Cardiac septum (tissue), 1 donor: ENCODE data around the gene NEK6. TPM values are rescaled to one million over a fixed set of nuclear protein-coding genes. Genes with fewer than 3 reads are reported as not detected.

Experiments
- total RNA-seq: library from RNA; stranded (reverse); fragmentation: NEBNext Ultra II Directional; extraction: Animal tissue kit (Norgen Biotek cat#: 25700); gene quantifications from one replicate; pipeline ENCODE4 v1.2.1, GENCODE V29; 2021
- donor health status: DM: no; HTN: no; CAD: no.

NEK6 gene
- total RNA-seq, 1 donor from 2014 or later, result 11.6 TPM

Other genes starting within 250 kb of the NEK6 start
- 0.19 TPM for gene LHX2, start 246.2 kb upstream of the NEK6 start, total RNA-seq
- gene PSMB7, start 157.5 kb downstream of the NEK6 start, total RNA-seq, result 133 TPM
- gene ADGRD2, start 192.5 kb downstream of the NEK6 start, total RNA-seq, result not detected
- not detected for gene NR5A1, start 249.4 kb downstream of the NEK6 start, total RNA-seq